ENCODE results near the gene DYNC1H1.
A peak's percentile ranks its signal among the peaks of the same experiment; 100 is the strongest.
"Not testable (repeated sequence)": the region's sequence is repeated elsewhere in the genome, so short reads cannot be mapped to it uniquely, and the experiment has no call there.

The DYNC1H1 gene

GRCh38 chr14:101965770-101966722 lies 1.7 kb downstream of the DYNC1H1 start:
- DNase-seq: peak; percentile 36

DNA sequence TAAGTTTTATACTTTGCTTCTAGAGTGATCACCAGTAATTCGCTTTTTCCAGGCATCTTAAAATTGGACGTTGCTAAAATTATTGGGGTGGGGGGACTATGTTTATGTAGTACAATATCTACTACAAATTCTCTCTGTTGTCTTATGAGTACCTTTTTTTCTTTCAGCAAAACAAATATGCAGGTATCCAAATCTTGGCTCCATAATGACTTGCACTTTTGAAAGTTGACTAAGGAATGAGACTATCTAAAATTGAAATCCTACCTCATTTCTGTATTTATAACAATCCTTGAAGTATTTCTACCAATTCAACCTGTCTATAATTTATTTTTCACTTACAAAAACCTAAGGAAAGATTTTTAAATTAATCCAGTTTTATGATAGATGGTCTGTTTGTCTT lies 2.4 kb downstream of the DYNC1H1 start:
- no peak for DNase-seq

- DNase-seq: no peak
These were observed 3.8 kb downstream of the DYNC1H1 start for GRCh38 chr14:101968186-101968585.

DNA sequence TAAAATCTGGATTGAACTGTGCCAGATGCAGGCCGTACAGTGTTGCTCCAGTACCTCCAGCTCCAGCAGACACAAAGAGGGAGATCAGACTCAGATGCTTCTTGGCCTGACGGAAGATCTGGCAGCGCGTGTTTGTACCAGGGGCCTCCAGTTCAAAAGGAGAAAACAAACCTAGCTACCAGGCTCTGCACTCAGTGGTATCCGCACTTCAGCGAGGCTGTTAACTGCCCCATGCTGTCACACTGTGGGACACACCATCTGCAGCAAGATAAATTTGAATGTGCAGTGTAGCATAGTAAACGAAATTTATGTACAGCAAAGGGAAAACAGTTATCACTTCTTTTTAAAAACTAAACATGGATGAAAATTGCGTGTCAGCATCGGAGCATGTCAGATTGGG lies 5.1 kb downstream of the DYNC1H1 start:
- no peak for DNase-seq

DNA sequence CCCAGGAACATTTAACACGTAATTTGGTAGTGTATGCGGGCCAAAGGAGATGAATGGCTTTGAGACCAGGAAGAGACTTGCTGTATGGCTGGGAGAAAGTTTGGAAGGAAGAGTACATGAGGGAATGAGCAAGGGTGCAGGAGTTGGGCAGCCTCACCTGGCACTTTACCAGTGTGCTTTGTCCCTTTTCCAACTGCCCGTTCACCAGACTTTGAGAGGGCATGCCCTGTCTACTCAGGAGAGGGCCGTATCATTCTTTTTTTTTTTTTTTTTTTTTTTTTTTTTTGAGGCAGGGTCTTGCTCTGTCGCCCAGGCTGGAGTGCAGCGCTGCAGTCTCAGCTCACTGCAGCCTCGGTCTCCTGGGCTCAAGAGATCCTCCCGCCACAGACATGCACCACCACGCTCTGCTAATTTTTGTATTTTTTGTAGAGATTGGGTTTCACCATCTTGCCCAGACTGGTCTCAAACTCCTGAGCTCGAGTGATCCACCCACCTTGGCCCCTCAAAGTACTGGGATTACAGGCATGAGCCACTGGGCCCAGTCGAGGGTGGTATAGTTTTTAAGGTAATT lies 6.5 kb downstream of the DYNC1H1 start:
- no peak for DNase-seq

DNA sequence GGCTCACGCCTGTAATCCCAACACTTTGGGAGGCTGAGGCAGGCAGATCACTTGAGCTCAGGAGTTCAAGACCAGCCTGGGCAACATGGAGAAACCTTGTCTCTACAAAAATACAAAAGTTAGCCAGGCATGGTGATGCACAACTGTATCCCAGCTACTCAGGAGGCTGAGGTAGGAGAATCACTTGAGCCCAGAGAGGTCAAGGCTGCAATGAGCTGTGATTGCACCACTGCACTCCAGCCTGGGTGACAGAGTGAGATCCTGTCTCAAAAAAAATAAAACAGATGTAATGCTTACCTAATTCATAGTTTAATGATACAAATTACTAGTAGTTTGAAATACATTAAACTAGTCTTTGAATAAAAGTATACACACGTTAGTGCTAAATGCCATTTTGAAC lies 7.1 kb downstream of the DYNC1H1 start:
- not testable (repeated sequence) for DNase-seq

GRCh38 chr14:101972126-101972866 lies 7.9 kb downstream of the DYNC1H1 start:
- DNase-seq: peak; percentile 100

GRCh38 chr14:101973356-101973755 lies 9.0 kb downstream of the DYNC1H1 start:
- DNase-seq: peak; percentile 42

DNA sequence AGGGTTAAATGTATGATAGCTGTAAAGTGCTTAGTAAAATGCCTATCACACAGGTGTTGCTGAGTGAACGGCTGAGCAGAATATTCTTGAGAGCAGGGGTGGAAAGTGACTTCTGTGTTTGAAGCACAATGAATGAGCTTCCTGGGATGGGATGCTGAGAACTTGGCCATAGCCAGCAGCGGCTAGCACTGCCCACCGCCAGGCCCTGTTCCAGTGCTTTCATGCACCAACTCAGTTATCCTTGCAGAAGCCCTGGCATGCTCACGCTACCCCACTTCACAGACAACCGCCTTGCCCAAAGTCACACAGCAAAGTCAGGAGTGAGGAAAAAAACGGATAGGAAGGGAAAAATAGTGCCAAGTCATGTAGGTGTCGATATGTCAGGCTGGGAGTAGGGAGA lies 10.9 kb downstream of the DYNC1H1 start:
- DNase-seq: no peak

GRCh38 chr14:101977311-101978071 lies 13.1 kb downstream of the DYNC1H1 start:
- DNase-seq: no peak

GRCh38 chr14:101979666-101980065 lies 15.3 kb downstream of the DYNC1H1 start:
- DNase-seq: no peak

DNA sequence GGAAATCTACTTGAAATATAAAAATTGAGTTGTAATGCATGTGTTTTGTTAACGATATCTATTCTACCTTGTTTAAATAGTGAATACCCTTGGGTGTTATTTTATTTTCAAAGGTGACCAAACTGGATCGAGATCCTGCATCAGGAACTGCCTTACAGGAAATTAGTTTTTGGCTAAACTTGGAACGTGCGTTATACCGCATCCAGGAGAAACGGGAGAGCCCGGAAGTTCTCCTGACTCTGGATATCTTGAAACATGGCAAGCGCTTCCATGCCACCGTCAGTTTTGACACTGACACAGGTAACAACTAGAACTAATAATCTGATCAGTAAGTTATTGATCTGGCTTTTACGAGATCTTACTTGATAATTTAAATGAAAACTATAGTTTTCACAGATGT lies 15.9 kb downstream of the DYNC1H1 start:
- DNase-seq: no peak

GRCh38 chr14:101980700-101981099 lies 16.3 kb downstream of the DYNC1H1 start:
- DNase-seq: peak; percentile 95

DNA sequence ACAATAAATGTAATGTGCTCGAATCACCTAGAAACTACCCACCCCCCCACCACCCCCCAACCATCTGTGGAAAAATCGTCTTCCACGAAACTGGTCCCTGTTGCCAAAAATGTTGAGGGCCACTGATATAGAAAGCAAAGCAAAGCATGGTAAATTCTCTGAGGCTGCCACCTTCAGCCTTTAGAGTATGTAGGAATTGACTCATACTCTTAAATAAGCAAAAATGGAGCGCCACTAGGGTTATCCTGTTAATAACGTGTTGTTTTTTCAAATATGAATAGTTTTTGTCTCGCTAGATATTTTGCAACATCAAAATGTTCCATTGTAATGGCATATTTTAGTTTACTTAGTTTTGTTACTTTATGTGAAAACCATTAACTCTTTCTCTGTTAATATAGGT lies 18.2 kb downstream of the DYNC1H1 start:
- peak; percentile 25 for DNase-seq

GRCh38 chr14:101984831-101985230 lies 20.5 kb downstream of the DYNC1H1 start:
- not testable (repeated sequence) for DNase-seq

DNA sequence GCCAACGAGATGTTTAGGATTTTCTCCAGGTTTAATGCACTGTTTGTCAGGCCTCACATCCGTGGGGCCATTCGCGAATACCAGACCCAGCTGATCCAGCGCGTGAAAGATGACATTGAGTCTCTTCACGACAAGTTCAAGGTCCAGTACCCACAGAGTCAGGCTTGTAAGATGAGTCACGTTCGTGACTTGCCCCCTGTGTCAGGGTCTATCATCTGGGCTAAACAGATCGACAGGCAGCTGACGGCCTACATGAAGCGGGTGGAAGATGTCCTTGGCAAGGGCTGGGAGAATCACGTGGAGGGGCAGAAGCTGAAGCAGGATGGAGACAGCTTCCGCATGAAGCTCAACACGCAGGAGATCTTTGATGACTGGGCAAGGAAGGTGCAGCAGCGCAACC lies 21.6 kb downstream of the DYNC1H1 start:
- DNase-seq: no peak

DNA sequence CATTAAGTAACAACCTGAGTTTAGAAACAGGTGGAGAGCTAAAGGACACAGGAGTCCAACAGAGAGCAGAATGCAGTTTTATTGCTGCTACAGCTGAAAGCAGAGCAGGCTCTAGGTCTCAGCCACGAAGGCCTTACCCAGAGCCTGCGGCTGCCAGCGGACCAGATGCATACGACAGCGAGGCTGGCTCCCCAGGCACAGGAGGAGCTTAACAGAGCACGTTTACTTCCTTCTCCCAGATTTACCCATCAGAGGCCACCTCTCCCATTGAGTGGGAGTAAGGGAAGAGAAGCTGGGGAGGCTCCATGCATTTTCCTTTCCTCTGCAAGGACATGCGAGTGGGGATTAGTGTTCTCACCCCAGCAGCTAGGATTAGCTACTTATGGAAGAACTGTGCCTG lies 22.6 kb downstream of the DYNC1H1 start:
- DNase-seq: no peak

GRCh38 chr14:101988377-101988776 lies 24.0 kb downstream of the DYNC1H1 start:
- no peak for DNase-seq

DNA sequence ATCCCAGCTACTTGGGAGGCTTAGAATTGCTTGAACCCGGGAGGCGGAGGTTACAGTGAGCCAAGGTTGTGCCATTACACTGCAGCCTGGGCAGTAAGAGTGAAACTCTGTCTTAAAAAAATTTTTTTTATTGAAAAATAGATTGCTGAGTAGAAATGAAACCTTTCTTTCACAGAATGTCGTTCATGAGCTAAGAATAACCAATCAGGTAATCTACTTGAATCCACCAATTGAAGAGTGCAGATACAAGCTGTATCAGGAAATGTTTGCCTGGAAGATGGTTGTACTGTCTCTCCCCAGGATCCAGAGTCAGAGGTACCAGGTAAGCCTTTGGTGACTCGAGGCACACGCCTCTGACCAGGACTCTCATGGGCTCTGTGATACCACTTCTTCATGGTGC lies 27.0 kb downstream of the DYNC1H1 start:
- DNase-seq: no peak

- no peak for DNase-seq
These were observed 28.3 kb downstream of the DYNC1H1 start for GRCh38 chr14:101992708-101993107.

GRCh38 chr14:101997429-101998336 lies 33.3 kb downstream of the DYNC1H1 start:
- no peak for DNase-seq

DNA sequence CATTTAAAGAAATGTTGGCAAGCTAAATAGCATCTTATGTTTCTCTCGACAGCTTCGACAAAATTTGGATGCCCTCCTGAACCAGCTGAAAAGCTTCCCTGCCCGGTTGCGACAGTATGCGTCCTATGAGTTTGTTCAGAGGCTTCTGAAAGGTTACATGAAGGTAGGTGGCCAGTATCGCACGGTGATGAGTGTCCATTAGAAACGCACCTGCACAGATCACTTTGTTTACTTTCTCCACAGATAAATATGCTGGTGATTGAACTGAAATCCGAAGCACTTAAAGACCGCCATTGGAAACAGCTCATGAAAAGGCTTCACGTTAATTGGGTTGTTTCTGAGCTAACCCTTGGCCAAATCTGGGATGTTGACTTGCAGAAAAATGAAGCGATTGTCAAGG lies 36.5 kb downstream of the DYNC1H1 start:
- no peak for DNase-seq

All from fibroblast of skin of back (primary cell).